ENCODE data around the gene CHRNA9.
"Not testable (repeated sequence)": the region's sequence is repeated elsewhere in the genome, so short reads cannot be mapped to it uniquely, and the experiment has no call there.

The CHRNA9 gene

GRCh38 chr4:40372651-40373050, 37.5 kb downstream of the CHRNA9 start:
- no peak for TF ChIP-seq ZNF274 (IDR thresholded peaks at IDR 0.05; ENCODE audit: low read depth, low read length)
- no peak overlapping the region for H3K4me3 ChIP-seq (ENCODE audit: low read length)

- H3K4me3 ChIP-seq (ENCODE audit: low read length) = no peak overlapping the region
- no peak for TF ChIP-seq ZNF274 (IDR thresholded peaks at IDR 0.05; ENCODE audit: low read depth, low read length)
These were observed 38.5 kb downstream of the CHRNA9 start for GRCh38 chr4:40373636-40374035.

DNA sequence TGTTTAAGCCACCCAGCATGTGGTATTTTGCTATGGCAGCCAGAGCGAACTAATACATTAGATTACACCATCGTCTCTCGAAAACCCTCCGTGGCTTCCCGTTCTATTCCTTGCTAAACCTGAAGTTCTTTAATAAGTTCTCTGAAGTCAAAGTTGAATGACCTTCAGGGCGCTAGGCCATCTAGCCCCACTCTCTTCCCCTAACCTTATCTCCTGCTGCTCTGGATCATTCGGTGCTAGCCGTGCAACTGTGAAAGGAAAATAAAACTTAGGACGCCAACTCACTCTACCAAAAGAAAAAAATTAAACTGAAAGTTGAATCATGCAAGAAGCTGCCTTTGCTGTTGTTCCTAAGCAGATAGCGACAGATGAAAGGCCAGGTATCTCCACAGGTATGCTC, 40.0 kb downstream of the CHRNA9 start:
- no peak overlapping the region for H3K4me3 ChIP-seq (ENCODE audit: low read length)
- no peak for TF ChIP-seq ZNF274 (IDR thresholded peaks at IDR 0.05; ENCODE audit: low read depth, low read length)

GRCh38 chr4:40375620-40376019, 40.5 kb downstream of the CHRNA9 start:
- H3K4me3 ChIP-seq (ENCODE audit: low read length) = no peak overlapping the region
- TF ChIP-seq ZNF274 (IDR thresholded peaks at IDR 0.05; ENCODE audit: low read depth, low read length) = no peak

DNA sequence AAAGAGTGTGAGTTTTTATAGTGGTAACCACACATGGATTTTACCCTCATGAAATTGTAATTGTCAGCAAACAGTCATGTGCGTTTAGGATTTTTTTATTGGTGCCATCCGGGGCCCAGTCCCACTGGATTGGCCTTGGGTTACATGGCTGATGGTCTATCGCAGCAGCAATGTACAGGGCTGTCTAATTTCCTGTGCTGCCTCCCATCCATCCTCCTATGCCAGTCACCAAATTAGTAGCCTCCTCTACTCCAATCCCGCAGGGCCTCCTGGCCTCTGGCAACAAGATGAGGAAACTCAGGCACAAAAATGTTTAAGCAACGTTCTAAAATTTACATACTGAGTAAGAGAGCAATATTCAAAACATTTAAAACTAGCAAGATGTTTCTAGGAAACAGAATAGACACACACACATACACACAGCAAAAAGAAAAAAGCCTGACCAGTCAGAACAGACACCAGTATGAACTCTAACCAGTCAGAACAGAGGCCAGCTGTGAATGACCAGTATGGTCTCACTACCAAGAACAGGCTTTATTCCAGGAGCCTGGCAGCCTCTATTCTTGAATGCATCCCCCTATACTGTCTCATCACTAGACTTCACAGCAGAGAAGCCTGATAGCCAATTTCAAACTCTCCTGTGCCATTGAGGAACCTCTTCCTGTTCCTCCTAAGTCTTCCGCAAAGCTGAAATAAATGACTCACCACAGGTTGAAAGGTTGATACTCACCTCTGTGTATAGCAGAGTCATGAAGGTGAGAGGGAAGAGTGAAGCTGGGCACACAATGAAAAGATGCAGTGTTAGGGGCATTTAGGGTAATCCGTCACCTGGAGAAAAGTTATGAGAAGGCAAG, 42.6 kb downstream of the CHRNA9 start:
- no peak for TF ChIP-seq ZNF274 (IDR thresholded peaks at IDR 0.05; ENCODE audit: low read depth, low read length)

GRCh38 chr4:40378619-40379018, 43.5 kb downstream of the CHRNA9 start:
- no peak for TF ChIP-seq ZNF274 (IDR thresholded peaks at IDR 0.05; ENCODE audit: low read depth, low read length)
- no peak overlapping the region for H3K4me3 ChIP-seq (ENCODE audit: low read length)

More for the DNA sequence above, 42.6 kb downstream of the CHRNA9 start:
- H3K4me3 ChIP-seq (ENCODE audit: low read length) = no peak overlapping the region

DNA sequence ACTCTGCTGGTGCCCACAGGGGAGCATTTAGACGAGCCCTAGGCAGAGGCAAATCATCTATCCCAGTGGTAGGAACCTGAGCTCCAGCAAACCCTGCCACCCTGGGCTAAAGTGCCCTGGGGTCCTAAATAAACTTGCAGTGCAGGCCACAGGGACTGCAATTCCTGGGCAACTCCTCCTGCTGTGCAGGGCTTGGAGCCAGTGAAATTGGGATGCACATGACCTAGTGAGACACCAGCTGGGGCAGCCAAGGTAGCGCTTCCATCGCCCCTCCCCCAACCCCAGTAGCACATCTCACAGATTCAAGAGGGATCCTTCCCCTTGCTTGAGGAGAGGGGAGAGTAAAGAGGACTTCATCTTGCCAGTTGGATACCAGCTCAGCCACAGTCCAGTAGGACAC, 44.1 kb downstream of the CHRNA9 start:
- no peak for TF ChIP-seq ZNF274 (IDR thresholded peaks at IDR 0.05; ENCODE audit: low read depth, low read length)
- H3K4me3 ChIP-seq (ENCODE audit: low read length) = no peak overlapping the region

GRCh38 chr4:40380647-40381046, 45.5 kb downstream of the CHRNA9 start:
- no peak overlapping the region for H3K4me3 ChIP-seq (ENCODE audit: low read length)
- TF ChIP-seq ZNF274 (IDR thresholded peaks at IDR 0.05; ENCODE audit: low read depth, low read length) = no peak

GRCh38 chr4:40388239-40388638, 53.1 kb downstream of the CHRNA9 start:
- H3K4me3 ChIP-seq (ENCODE audit: low read length) = no peak overlapping the region
- TF ChIP-seq ZNF274 (IDR thresholded peaks at IDR 0.05; ENCODE audit: low read depth, low read length) = no peak

- H3K4me3 ChIP-seq (ENCODE audit: low read length) = no peak overlapping the region
- no peak for TF ChIP-seq ZNF274 (IDR thresholded peaks at IDR 0.05; ENCODE audit: low read depth, low read length)
These were observed 54.9 kb downstream of the CHRNA9 start for GRCh38 chr4:40389986-40390385.

DNA sequence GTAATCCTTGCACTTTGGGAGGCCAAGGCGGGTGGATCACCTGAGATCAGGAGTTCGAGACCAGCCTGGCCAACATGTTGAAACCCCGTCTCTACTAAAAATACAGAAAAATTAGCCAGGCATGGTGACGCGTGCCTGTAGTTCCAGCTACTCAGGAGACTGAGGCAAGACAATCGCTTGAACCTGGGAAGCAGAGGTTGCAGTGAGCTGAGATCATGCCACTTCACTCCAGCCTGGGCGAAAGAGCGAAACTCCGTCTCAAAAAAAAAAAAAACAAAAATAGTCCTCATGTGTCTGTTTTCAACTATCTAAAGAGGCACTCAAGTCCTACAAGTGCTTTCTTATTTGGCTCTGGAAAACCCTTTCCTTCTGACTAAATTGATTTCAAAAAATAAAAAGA, 57.1 kb downstream of the CHRNA9 start:
- H3K4me3 ChIP-seq (ENCODE audit: low read length) = not testable (repeated sequence)

GRCh38 chr4:40394236-40394635, 59.1 kb downstream of the CHRNA9 start:
- no peak for TF ChIP-seq ZNF274 (IDR thresholded peaks at IDR 0.05; ENCODE audit: low read depth, low read length)
- no peak overlapping the region for H3K4me3 ChIP-seq (ENCODE audit: low read length)

- TF ChIP-seq ZNF274 (IDR thresholded peaks at IDR 0.05; ENCODE audit: low read depth, low read length) = no peak
- H3K4me3 ChIP-seq (ENCODE audit: low read length) = no peak overlapping the region
These were observed 60.2 kb downstream of the CHRNA9 start for GRCh38 chr4:40395166-40395900.

GRCh38 chr4:40395908-40396793, 61.0 kb downstream of the CHRNA9 start:
- no peak for TF ChIP-seq ZNF274 (IDR thresholded peaks at IDR 0.05; ENCODE audit: low read depth, low read length)
- no peak overlapping the region for H3K4me3 ChIP-seq (ENCODE audit: low read length)
